ENCODE measurements around the gene MGAT5.

The MGAT5 gene

GRCh38 chr2:134368009-134368817 lies 114.3 kb downstream of the MGAT5 start:
- DNase-seq (ENCODE audit: low read depth), result no peak

GRCh38 chr2:134369220-134369902 lies 115.5 kb downstream of the MGAT5 start:
- DNase-seq (ENCODE audit: low read depth), result no peak

- DNase-seq (ENCODE audit: low read depth), result no peak
Observed at GRCh38 chr2:134370655-134371445, 117.0 kb downstream of the MGAT5 start.

- DNase-seq (ENCODE audit: low read depth), result no peak
Observed at GRCh38 chr2:134372141-134372540, 118.3 kb downstream of the MGAT5 start.

DNA sequence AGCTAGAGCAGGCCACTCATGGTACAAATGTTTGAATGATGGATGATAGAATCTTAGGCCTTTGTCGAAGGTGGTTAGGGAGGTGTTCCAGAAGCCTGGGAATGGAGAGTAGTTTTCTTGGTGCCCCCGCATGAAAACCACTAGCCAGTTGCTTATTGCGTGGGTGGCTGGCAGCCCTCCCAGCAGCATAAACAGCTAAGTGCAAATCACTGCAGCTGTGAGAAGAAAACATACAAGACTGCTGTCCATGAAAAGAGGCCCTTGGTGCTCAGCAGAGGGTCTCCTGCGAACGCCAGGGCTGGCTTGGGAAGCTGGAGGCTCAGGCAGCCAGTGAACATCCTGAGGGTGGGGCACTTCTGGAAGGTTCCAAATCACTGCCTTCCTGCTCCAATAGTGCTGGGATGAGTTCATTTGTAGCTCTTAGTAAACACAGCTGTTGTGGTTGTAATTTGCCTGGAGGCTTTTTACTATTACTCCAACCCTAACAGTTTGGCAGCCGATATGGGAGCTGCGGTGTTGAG lies 118.8 kb downstream of the MGAT5 start:
- DNase-seq (ENCODE audit: low read depth), result no peak

DNA sequence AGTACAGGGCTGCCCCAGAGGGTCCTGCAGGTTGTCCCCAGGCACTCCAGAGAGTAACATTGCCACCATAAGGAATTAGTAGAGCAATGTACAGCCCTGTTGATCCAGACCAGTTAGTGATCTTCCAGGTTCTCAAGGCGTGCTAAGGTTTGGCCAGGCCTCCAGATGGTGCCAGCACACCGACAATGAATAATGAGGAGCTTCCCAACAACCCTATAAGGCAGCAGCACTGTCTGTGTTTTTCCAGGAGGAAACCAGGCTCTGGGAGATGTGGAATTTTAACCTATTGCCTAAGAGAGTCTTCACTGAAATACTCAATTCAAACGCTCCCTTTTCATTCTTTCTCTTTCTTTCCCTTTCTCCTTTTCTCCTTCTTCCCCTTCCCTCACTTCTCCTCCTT lies 122.1 kb downstream of the MGAT5 start:
- DNase-seq (ENCODE audit: low read depth), result no peak

DNA sequence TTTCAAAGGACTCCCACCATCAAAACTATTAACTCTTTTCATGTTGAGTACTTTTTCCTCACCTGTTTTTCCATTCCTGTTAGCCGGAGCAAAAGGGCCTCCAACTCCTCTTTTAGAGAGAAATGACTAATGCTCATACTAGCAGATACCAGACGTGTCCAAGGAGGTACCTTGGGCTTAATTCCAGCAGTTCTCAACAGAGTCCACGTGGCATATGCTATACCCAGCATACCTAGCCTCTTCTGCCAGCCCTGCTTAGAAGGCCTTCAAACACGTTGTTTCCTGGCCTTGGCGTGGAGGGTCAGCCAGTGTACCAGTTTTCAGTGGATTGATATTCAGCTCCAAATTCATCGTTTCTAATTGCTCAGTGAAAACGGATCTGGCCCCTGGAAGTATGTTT lies 123.9 kb downstream of the MGAT5 start:
- DNase-seq (ENCODE audit: low read depth), result no peak

GRCh38 chr2:134379293-134379692 lies 125.4 kb downstream of the MGAT5 start:
- no peak for DNase-seq (ENCODE audit: low read depth)

DNA sequence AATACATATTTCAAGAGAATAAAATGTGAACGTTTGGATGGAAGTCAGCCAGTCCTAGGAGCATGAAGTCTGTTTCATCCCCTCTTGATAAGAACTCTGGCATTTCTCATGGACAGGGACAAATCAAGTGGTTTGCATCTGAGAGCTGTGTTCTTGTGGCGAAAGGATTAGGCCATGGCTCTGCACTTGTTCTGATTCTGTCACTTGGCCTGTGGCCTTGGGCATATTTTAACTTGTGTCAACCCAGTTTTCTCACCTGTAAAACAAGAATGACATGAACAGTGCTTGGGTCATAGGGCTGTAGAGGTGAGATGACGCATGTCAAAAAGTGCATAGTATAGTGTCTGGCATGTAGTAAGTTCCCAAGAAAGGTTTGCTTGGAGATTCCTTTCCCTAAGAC lies 125.8 kb downstream of the MGAT5 start:
- no peak for DNase-seq (ENCODE audit: low read depth)

DNA sequence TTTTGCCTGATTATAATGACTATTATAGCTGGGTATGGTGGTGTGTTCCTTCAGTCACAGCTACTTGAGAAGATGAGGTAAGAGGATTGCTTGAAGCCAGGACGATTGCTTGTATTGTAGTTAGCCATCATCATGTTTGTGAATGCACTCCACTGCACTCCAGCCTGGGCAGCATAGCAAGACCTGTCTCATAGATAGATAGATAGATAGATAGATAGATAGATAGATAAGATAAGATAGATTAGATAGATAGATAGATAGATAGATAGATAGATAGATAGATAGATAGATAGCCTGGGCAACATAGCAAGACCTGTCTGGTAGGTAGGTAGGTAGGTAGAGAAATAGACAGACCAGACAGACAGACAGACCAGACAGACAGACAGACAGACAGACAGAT lies 127.3 kb downstream of the MGAT5 start:
- no peak for DNase-seq (ENCODE audit: low read depth)

DNA sequence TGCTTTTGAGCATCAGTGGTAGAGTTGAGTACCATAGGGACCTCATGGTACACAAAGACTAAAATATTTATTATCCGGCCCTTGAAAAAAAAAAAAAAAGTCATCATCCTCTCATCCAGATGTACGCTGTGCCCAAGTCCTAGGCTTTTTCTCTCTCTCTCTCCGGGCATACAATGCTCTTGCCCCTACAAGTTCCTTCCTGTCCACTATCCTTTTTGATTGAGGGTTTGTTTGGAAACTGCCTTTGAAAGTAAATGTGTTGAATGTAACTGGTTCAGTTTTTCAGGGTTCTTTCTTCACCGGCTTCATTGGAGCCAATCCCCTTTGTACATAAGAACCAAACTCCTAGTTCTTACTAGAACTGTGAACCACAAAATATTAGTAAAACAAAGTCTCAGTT lies 130.3 kb downstream of the MGAT5 start:
- no peak for DNase-seq (ENCODE audit: low read depth)

DNA sequence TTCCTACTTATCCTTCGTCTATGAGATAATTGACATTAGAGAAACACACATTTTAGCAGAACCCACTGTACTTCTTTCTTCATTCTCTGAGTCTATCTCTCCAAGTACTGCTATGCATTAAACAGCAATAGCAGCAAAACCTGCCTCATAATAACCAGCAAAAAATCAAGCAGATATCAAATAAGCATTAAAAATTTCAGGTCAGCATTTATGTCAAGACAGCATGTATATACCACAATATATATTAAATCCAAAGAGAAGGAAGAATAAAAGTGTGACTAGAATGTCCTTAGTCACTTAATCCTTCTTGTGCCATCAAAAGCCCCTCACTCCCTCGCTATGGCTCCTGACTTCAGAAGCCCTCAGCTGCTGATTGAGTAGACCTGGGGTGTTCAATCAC lies 131.3 kb downstream of the MGAT5 start:
- DNase-seq (ENCODE audit: low read depth), result no peak

DNA sequence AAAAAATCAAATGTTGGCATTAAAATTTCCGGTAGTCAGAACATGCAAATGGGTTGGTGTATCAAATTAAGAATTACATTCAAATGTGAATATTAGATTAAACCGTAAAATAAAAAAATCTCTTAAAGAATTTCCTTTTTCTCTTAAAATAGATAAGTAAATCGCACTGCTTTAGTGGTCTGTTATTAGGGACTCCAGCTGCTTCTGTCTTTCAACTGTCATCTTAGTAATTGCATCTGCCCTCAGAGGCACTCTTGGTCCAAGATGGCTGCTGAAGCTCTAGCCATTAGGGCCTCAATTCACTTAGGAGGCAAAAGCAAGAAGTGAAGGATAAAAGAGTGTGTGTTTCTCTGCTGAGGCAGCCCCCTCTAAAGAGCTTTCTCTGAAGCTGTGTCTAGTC lies 132.4 kb downstream of the MGAT5 start:
- DNase-seq (ENCODE audit: low read depth), result no peak

GRCh38 chr2:134389381-134389780 lies 135.5 kb downstream of the MGAT5 start:
- DNase-seq (ENCODE audit: low read depth), result no peak

GRCh38 chr2:134391751-134392160 lies 137.9 kb downstream of the MGAT5 start:
- no peak for DNase-seq (ENCODE audit: low read depth)

- no peak for DNase-seq (ENCODE audit: low read depth)
Observed at GRCh38 chr2:134392442-134393074, 138.7 kb downstream of the MGAT5 start.

DNA sequence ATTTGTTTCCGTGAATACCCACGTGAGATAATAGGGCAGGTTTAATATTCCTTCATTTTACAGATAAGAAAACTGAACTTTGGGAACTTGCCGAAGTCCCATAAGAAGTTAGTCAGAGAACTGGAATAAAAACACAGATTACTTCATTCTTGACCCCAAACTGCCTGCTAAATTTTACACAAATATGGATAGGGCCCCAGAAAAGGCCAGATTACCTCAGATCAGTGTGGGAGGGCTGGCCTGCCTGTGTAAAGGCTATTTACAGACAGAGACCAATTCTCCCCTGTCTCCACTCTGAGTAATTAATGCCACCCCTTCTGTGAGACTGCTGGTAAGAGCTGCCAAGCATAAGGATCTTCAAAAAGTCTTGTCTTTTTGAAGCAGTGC lies 139.2 kb downstream of the MGAT5 start:
- DNase-seq (ENCODE audit: low read depth), result no peak

- DNase-seq (ENCODE audit: low read depth), result no peak
Observed at GRCh38 chr2:134395779-134396178, 141.9 kb downstream of the MGAT5 start.

DNA sequence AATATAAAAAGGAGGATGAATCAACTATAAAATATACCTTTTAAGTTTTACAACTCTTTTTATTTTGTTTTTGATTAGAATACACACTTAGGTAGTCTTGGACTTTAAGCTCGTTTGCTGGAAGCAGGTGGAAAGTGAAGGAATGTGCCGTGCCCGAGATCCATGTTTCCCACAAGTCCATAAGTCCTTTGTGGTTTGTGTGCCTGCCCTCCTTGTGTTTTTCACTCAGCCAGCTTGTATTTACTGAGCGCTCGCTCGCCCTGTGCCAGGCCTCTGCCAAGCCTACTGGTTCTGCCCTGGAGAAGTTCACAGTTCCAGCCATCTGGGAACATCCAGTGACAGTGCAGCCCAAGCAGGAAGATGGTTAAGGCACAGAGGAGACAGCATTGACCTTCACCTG lies 142.6 kb downstream of the MGAT5 start:
- no peak for DNase-seq (ENCODE audit: low read depth)

DNA sequence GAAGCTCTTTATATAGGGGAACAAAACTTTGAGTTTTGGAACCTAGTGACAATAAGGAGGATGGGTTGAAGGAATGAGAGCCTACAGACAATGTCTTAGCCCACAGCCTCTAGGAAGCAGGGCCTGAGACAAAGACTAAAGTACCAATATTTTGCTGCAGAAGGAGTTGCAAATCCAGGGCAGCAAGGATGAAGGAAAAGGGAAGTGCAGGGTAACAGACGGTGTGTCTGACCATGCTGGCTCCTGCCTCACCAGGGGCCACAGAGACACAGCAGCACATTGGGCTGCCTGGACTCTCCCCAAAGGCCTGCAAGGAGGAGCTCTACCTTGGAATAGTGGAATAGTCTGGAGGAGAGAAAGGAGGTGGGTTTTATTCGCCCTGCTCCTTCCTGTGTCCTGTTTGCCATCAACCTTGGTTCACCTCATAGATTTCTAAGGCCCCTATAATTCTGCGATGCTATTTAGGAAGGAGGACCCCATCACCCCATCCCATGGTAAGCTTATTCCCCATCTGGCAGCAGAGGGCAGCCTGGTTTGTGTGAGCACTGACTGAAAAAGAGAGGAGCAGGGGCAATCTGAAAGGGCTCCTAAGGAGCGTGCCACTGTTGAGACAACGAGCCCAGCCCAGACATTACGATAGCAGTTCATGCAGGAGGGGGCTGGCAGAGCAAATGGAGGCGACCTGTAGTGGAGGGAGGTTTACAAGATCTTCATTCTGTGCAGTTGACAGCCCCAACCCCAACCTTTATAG lies 143.4 kb downstream of the MGAT5 start:
- no peak for DNase-seq (ENCODE audit: low read depth)

DNA sequence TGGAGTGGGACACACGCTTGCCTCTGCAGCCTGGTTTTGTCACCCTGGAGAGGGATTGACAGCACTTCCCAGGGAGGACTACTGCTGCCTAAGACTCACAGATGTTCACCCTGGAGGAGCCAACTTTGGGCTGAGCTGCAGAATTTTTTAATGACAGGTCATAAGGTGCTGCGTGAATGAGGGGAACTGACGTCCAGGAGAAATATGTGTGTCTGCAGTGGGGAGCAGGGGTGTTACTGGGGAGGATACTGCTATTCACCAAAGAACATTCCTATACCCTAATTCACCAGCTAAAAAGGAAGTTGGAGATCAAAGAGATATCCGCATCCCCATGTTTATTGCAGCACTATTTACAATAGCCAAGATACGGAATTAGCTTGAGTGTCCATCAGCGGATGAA lies 144.4 kb downstream of the MGAT5 start:
- DNase-seq (ENCODE audit: low read depth), result no peak

Data from stimulated activated CD8-positive, alpha-beta memory T cell treated with anti-CD3 and anti-CD28 coated beads, Interleukin-7, amount 100 ng/mL, for 24 hours (primary cell).